ENCODE results near the gene TMEM165.

DNA sequence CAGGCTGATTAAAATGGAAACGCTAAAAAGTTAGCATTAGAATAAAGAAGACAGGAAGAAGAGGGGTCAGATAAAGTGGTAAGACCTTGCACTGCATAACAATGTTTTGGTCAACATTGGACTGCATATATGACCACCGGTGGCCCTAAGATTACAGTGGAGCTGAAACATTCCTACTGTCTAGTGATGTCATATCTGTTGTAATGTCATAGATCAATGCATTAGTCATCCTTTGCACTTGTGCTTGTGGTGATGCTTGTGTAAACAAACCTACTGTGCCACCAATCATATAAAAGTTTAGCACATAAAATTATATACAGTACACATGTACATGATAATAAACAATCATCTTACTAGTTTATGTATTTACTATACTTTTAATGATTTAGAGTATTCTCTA, 73.0 kb downstream of the TMEM165 start:
- TF ChIP-seq SMC3 (IDR thresholded peaks at IDR 0.05; ENCODE audit: low read depth, low read length), result no peak
- TF ChIP-seq, protein P1, sequence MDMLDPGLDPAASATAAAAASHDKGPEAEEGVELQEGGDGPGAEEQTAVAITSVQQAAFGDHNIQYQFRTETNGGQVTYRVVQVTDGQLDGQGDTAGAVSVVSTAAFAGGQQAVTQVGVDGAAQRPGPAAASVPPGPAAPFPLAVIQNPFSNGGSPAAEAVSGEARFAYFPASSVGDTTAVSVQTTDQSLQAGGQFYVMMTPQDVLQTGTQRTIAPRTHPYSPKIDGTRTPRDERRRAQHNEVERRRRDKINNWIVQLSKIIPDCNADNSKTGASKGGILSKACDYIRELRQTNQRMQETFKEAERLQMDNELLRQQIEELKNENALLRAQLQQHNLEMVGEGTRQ (IDR thresholded peaks at IDR 0.05; ENCODE audit: low read depth, low read length), result no peak
- TF ChIP-seq, protein P2, sequence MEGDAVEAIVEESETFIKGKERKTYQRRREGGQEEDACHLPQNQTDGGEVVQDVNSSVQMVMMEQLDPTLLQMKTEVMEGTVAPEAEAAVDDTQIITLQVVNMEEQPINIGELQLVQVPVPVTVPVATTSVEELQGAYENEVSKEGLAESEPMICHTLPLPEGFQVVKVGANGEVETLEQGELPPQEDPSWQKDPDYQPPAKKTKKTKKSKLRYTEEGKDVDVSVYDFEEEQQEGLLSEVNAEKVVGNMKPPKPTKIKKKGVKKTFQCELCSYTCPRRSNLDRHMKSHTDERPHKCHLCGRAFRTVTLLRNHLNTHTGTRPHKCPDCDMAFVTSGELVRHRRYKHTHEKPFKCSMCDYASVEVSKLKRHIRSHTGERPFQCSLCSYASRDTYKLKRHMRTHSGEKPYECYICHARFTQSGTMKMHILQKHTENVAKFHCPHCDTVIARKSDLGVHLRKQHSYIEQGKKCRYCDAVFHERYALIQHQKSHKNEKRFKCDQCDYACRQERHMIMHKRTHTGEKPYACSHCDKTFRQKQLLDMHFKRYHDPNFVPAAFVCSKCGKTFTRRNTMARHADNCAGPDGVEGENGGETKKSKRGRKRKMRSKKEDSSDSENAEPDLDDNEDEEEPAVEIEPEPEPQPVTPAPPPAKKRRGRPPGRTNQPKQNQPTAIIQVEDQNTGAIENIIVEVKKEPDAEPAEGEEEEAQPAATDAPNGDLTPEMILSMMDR (conservative IDR thresholded peaks at IDR 0.05; ENCODE audit: low read depth, low read length), result no peak
- TF ChIP-seq POLR2A (IDR thresholded peaks at IDR 0.05; ENCODE audit: low read depth, low read length), result no peak
- TF ChIP-seq RCOR1 (IDR thresholded peaks at IDR 0.05; ENCODE audit: insufficient replicate concordance, low read length), result peak; percentile 72
- no peak for TF ChIP-seq MXI1 (IDR thresholded peaks at IDR 0.05; ENCODE audit: borderline replicate concordance, low read depth, low read length)
- TF ChIP-seq MAFK (IDR thresholded peaks at IDR 0.05; ENCODE audit: low read depth, low read length), result no peak
- TF ChIP-seq ELK1 (IDR thresholded peaks at IDR 0.05; ENCODE audit: borderline replicate concordance, low read depth, low read length), result no peak
- no peak for TF ChIP-seq RAD21 (IDR thresholded peaks at IDR 0.05; ENCODE audit: low read length)
- TF ChIP-seq BHLHE40 (IDR thresholded peaks at IDR 0.05; ENCODE audit: low read depth, low read length), result peak; percentile 86
- TF ChIP-seq NFE2L2 (IDR thresholded peaks at IDR 0.05; ENCODE audit: low read depth, low read length), result no peak
